HCT116 (cell line): Measurements from ENCODE around the gene UCN3. TPM values are rescaled to one million over a fixed set of nuclear protein-coding genes. Genes with fewer than 3 reads are reported as not detected.

ENCODE experiments used
- ATAC-seq: fragments of 200-7000 bp; cut with Tn5 transposase; 2 replicates; pipeline ENCODE4 v1.9.1; 2020; ENCODE audit warnings: mild to moderate bottlenecking, moderate library complexity
- BruUV-seq: library from RNA; stranded (reverse); fragments of 400-500 nt; replicated peaks from 2 replicates; lab custom pipeline; 2021; lab: Mats Ljungman, UMichigan
- CTCF ChIA-PET: fragments of 300-600 bp; sonication (Branson Sonifier 250); formaldehyde crosslinking; loops from one replicate; lab custom pipeline; 2021; ENCODE audit warnings: antibody characterized with exemption; lab: Charles Lee
- POLR2A ChIA-PET: fragments of 300-600, 350-600 bp; sonication (Branson Sonifier 250); formaldehyde crosslinking; loops from one replicate; lab custom pipeline; 2021; ENCODE audit warnings: antibody characterized with exemption; lab: Charles Lee
- RAD21 ChIA-PET, 2 experiments: fragments of 300-600 bp; sonication (Branson Sonifier 250); formaldehyde crosslinking; loops; one replicate each; lab custom pipeline; 2023; ENCODE audit warnings: low total read pairs in 2 of 2; ENCODE audit not compliant: uncharacterized antibody in 2 of 2, unreplicated experiment in 2 of 2, low non-redundant PET in 1 of 2; lab: Charles Lee
- DNase-seq: peaks from one replicate; pipeline ENCODE4 v3.0.0-alpha.2; 2010; ENCODE audit warnings: low read depth, low spot score
- H2AFZ ChIP-seq: fragments of 200-600 bp; shearing (Covaris generic), sonication (generic); 2 replicates; pipeline ENCODE4 v1.6.1; 2017; ENCODE audit warnings: low read depth, mixed run types, mixed read lengths, antibody characterized with exemption, low read length; ENCODE audit not compliant: poor library complexity, severe bottlenecking
- H3K27ac ChIP-seq: 2 replicates; pipeline ENCODE4 v1.5.1; 2012; ENCODE audit warnings: low read depth, low read length
- H3K27me3 ChIP-seq: fragments of 200-600 bp; sonication (generic); 2 replicates; pipeline ENCODE4 v1.6.1; 2016; ENCODE audit warnings: mixed run types, low read length, mixed read lengths; ENCODE audit not compliant: insufficient read depth
- H3K36me3 ChIP-seq, 2 experiments: fragments of 200-500 bp in 1 of 2; fragments of 200-600 bp in 1 of 2; sonication (Bioruptor generic) in 1 of 2; sonication (generic) in 1 of 2; 2 replicates each; pipeline versions ENCODE4 v1.5.1 to v1.6.1; 2014 to 2016; ENCODE audit warnings: low read length in 2 of 2, inconsistent platforms in 1 of 2, mixed read lengths in 1 of 2, mixed run types in 1 of 2; ENCODE audit not compliant: insufficient read depth in 2 of 2, control insufficient read depth in 1 of 2
- H3K4me1 ChIP-seq, 2 experiments: fragments of 200-600 bp in 1 of 2; sonication (generic) in 1 of 2; 2 replicates each; pipeline versions ENCODE4 v1.5.1 to v1.6.1; 2012 to 2017; ENCODE audit warnings: low read length in 2 of 2, inconsistent platforms in 1 of 2, mild to moderate bottlenecking in 1 of 2, mixed read lengths in 1 of 2, mixed run types in 1 of 2, moderate library complexity in 1 of 2; ENCODE audit not compliant: insufficient read depth in 2 of 2, control insufficient read depth in 1 of 2
- H3K4me2 ChIP-seq: fragments of 200-600 bp; sonication (generic); 2 replicates; pipeline ENCODE4 v1.6.1; 2017; ENCODE audit warnings: mixed run types, low read length, mixed read lengths
- H3K4me3 ChIP-seq, 2 experiments: fragments of 200-600 bp in 1 of 2; sonication (generic) in 1 of 2; replicated peaks in 1 of 2; 2 replicates each; pipeline ENCODE4 v1.5.1; 2011 to 2016; ENCODE audit warnings: low read length in 2 of 2, control low read depth in 1 of 2, low read depth in 1 of 2, mild to moderate bottlenecking in 1 of 2, mixed read lengths in 1 of 2, mixed run types in 1 of 2
- H3K79me2 ChIP-seq: fragments of 200-600 bp; sonication (generic); 2 replicates; pipeline ENCODE4 v1.6.1; 2017; ENCODE audit warnings: mild to moderate bottlenecking, mixed run types, low read length, moderate library complexity, mixed read lengths; ENCODE audit not compliant: insufficient read depth
- H3K9ac ChIP-seq: fragments of 200-600 bp; sonication (generic); 2 replicates; pipeline ENCODE4 v1.6.1; 2016; ENCODE audit warnings: low read length, mixed read lengths
- H3K9me2 ChIP-seq: fragments of 200-600 bp; sonication (generic), shearing (Covaris generic); 2 replicates; pipeline ENCODE4 v1.6.1; 2017; ENCODE audit warnings: mixed run types, mild to moderate bottlenecking, moderate library complexity; ENCODE audit not compliant: insufficient read depth
- H3K9me3 ChIP-seq, 2 experiments: fragments of 200-500 bp in 1 of 2; fragments of 200-600 bp in 1 of 2; sonication (Bioruptor generic) in 1 of 2; sonication (generic) in 1 of 2; 2 replicates each; pipeline ENCODE4 v1.6.1; 2014 to 2017; ENCODE audit warnings: low read length in 2 of 2, mixed read lengths in 2 of 2, inconsistent platforms in 1 of 2, low read depth in 1 of 2, mild to moderate bottlenecking in 1 of 2, mixed run types in 1 of 2, moderate library complexity in 1 of 2; ENCODE audit not compliant: control insufficient read depth in 1 of 2, insufficient read depth in 1 of 2
- H4K20me1 ChIP-seq: fragments of 200-600 bp; sonication (generic), shearing (Covaris generic); 2 replicates; pipeline ENCODE4 v1.6.1; 2017; ENCODE audit warnings: mixed run types, mild to moderate bottlenecking, moderate library complexity; ENCODE audit not compliant: insufficient read depth
- ATF3 ChIP-seq: IDR thresholded peaks from 2 replicates; pipeline ENCODE4 v1.6.1; 2012
- CEBPB ChIP-seq: IDR thresholded peaks from 2 replicates; pipeline ENCODE4 v1.6.1; 2012; ENCODE audit warnings: low read depth
- EGR1 ChIP-seq: IDR thresholded peaks from 2 replicates; pipeline ENCODE4 v1.6.1; 2012; ENCODE audit warnings: low read depth
- ELF1 ChIP-seq: IDR thresholded peaks from 2 replicates; pipeline ENCODE4 v1.6.1; 2012; ENCODE audit warnings: low read depth, borderline replicate concordance
- EZH2 ChIP-seq: fragments of 200-600 bp; sonication (generic); IDR thresholded peaks from 2 replicates; pipeline ENCODE4 v1.6.1; 2017; ENCODE audit warnings: antibody characterized with exemption, mixed run types
- EZH2phosphoT487 ChIP-seq: fragments of 200-600 bp; IDR thresholded peaks from 2 replicates; pipeline ENCODE4 v1.6.1; 2018; ENCODE audit warnings: antibody characterized with exemption, borderline replicate concordance
- JUND ChIP-seq: IDR thresholded peaks from 2 replicates; pipeline ENCODE4 v1.6.1; 2012
- MAX ChIP-seq: IDR thresholded peaks from 2 replicates; pipeline ENCODE4 v1.6.1; 2012
- POLR2A ChIP-seq: IDR thresholded peaks from 2 replicates; pipeline ENCODE4 v1.7.0; 2011; ENCODE audit warnings: borderline replicate concordance; ENCODE audit not compliant: insufficient read depth, insufficient read length; ENCODE audit errors: extremely low read depth
- POLR2AphosphoS5 ChIP-seq: IDR thresholded peaks from 2 replicates; pipeline ENCODE4 v1.6.1; 2011; ENCODE audit warnings: mild to moderate bottlenecking, low read depth, low read length, moderate library complexity
- SIN3A ChIP-seq: IDR thresholded peaks from 2 replicates; pipeline ENCODE4 v1.6.1; 2012; ENCODE audit warnings: low read depth
- SP1 ChIP-seq: IDR thresholded peaks from 2 replicates; pipeline ENCODE4 v1.6.1; 2012; ENCODE audit warnings: low read depth
- SRF ChIP-seq: IDR thresholded peaks from 2 replicates; pipeline ENCODE4 v1.6.1; 2012; ENCODE audit warnings: low read depth
- ZFX ChIP-seq: fragments of 450-650 bp; IDR thresholded peaks from 2 replicates; pipeline ENCODE4 v1.6.1; 2017
- intact Hi-C: fragments of 100-400 bp; cut with micrococcal nuclease; formaldehyde crosslinking; loops from 2 replicates; pipeline ENCODE4 v1.10.0; 2022
- total RNA-seq: library from RNA; stranded (reverse); gene quantifications from one replicate; pipeline ENCODE4 v1.2.1, GENCODE V29; 2021; ENCODE audit not compliant: unreplicated experiment
- TF ChIP-seq, protein P1 (sequence below): IDR thresholded peaks from 2 replicates; pipeline ENCODE4 v1.6.1; 2011; ENCODE audit warnings: mild to moderate bottlenecking, low read length, moderate library complexity; ENCODE audit not compliant: insufficient replicate concordance; ENCODE audit errors: extremely low read depth

The UCN3 gene
- total RNA-seq, 1 experiment from 2014 or later, result not detected

DNA sequence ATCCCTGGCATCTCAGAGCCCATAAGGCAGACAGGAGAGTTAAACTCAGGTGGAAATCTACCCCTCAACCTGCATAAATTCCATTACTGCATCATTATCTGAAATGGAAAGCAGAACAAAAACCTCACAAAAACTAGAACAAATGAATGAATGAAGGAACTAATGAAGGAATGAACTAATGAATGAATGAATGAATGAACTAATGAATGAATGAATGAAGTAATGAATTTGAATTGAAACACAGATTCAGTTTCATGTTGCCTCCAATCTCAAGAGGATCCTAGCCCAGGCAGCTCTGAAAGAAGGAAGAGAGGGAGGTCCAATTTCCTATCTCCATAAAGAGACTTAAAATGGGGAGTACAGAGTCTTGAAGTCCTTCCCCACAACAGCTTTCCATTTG is 1.9 kb upstream of the UCN3 start (continued):
- TF ChIP-seq MAX (no peak), POLR2A (no peak), ELF1 (no peak)

DNA sequence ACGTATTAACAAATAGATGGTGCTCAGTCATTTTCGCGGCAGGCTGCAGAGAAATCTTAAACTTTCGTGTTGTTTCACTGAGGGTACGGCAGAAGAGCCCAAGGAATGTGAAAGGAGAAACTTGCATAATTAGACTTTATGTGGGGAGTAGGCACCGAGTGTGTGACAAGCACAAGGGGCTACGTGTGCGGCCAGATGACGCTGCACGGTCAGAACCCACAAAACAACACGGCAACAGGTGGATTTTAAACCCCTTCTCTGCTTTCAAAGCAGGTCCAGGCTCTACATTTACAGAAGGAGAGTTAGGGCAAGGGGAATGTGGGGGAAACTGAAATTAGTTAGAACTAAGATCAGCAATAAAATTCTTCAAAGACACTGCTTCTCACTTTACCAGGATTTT is 392 bp upstream of the UCN3 start:
- no peaks in the 10 kb centered on the region for H4K20me1 ChIP-seq
- no peak overlapping the region for H3K4me2 ChIP-seq
- H3K27me3 ChIP-seq, result peaks cover 48% of the 10 kb centered on the region
- POLR2A ChIA-PET, result no interaction called here
- no peaks in the 10 kb centered on the region for H3K36me3 ChIP-seq
- no peak overlapping the region for H3K27ac ChIP-seq
- no TSS peak for BruUV-seq
- no peak for TF ChIP-seq ZFX
- no peak for TF ChIP-seq EZH2
- TF ChIP-seq CEBPB, result no peak
- TF ChIP-seq ELF1, result no peak
- TF ChIP-seq JUND, result no peak
- no peak for TF ChIP-seq POLR2AphosphoS5
- TF ChIP-seq EZH2phosphoT487, result no peak
- no peak for TF ChIP-seq SIN3A
- no peak for TF ChIP-seq ATF3
- TF ChIP-seq SRF, result no peak
- TF ChIP-seq MAX, result no peak
- TF ChIP-seq, protein P1, sequence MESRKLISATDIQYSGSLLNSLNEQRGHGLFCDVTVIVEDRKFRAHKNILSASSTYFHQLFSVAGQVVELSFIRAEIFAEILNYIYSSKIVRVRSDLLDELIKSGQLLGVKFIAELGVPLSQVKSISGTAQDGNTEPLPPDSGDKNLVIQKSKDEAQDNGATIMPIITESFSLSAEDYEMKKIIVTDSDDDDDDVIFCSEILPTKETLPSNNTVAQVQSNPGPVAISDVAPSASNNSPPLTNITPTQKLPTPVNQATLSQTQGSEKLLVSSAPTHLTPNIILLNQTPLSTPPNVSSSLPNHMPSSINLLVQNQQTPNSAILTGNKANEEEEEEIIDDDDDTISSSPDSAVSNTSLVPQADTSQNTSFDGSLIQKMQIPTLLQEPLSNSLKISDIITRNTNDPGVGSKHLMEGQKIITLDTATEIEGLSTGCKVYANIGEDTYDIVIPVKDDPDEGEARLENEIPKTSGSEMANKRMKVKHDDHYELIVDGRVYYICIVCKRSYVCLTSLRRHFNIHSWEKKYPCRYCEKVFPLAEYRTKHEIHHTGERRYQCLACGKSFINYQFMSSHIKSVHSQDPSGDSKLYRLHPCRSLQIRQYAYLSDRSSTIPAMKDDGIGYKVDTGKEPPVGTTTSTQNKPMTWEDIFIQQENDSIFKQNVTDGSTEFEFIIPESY, result no peak
- TF ChIP-seq SP1, result no peak
- no peak for TF ChIP-seq EGR1
- TF ChIP-seq, all 23 proteins: peak for 0
- Histone ChIP-seq H3K4me3 (no peak overlapping the region), H3K79me2 (no peaks in the 10 kb centered on the region), H3K9ac (no peak overlapping the region), H3K9me2 (no peaks in the 10 kb centered on the region), H3K4me1 (no peaks in the 10 kb centered on the region), H3K9me3 (no peaks in the 10 kb centered on the region), H2AFZ (no peak overlapping the region)
- intact Hi-C loops, result no loop called here
- ChIA-PET CTCF (no interaction called here), RAD21 (no interaction called here)
- no peak for ATAC-seq
- DNase-seq, result no peak
